HL-60 (cell line): ENCODE measurements around the gene SF3B2.

ENCODE experiments used
- CTCF ChIP-seq: IDR thresholded peaks from one replicate; pipeline ENCODE4 v1.5.1; 2011; ENCODE audit warnings: low read length, control low read depth, inconsistent platforms; ENCODE audit not compliant: insufficient read depth
- REST ChIP-seq: IDR thresholded peaks from 2 replicates; pipeline ENCODE4 v1.6.1; 2012; ENCODE audit warnings: low read depth; ENCODE audit not compliant: insufficient replicate concordance

- TF ChIP-seq CTCF = no peak
- TF ChIP-seq REST = no peak
Measured at GRCh38 chr11:66087148-66087908, 35.2 kb downstream of the SF3B2 start.
